Sigmoid colon (tissue), 7 donors: ENCODE measurements around the gene ZNF202. TPM values are rescaled to one million over a fixed set of nuclear protein-coding genes. Genes with fewer than 3 reads are reported as not detected.

Experiments used
- DNase-seq: peaks from one replicate; pipeline ENCODE4 v3.0.0-alpha.2; 2019
- H3K27ac ChIP-seq, 4 donors: fragments of 200-600 bp; sonication (generic); one replicate each; pipeline ENCODE4 v1.5.1; 2016 to 2019; ENCODE audit warnings: mild to moderate bottlenecking in 1 of 4
- H3K27me3 ChIP-seq, 3 donors: fragments of 200-600 bp; sonication (generic); one replicate each; pipeline ENCODE4 v1.5.1; 2019; ENCODE audit warnings: mild to moderate bottlenecking in 1 of 3
- H3K36me3 ChIP-seq, 4 donors: fragments of 200-600 bp; sonication (generic); one replicate each; pipeline ENCODE4 v1.5.1; 2016 to 2019
- H3K4me1 ChIP-seq, 4 donors: fragments of 200-600 bp; sonication (generic); one replicate each; pipeline ENCODE4 v1.5.1; 2017 to 2019
- H3K4me3 ChIP-seq, 4 donors: fragments of 200-600 bp; sonication (generic); one replicate each; pipeline ENCODE4 v1.5.1; 2017 to 2019; ENCODE audit warnings: mild to moderate bottlenecking in 2 of 4, moderate library complexity in 1 of 4
- H3K9me3 ChIP-seq, 4 donors: fragments of 200-600 bp in 3 of 4; sonication (generic) in 3 of 4; one replicate each; pipeline versions ENCODE4 v1.5.1 to v1.6.1; 2013 to 2019
- EP300 ChIP-seq, 4 donors: sonication (generic); formaldehyde crosslinking; IDR thresholded peaks; one replicate each; pipeline ENCODE4 v1.6.1; 2017; ENCODE audit warnings: antibody characterized with exemption in 4 of 4
- POLR2A ChIP-seq, 2 donors: fragments of 450-650 bp; IDR thresholded peaks; one replicate each; pipeline ENCODE4 v1.6.1; 2016; ENCODE audit warnings: antibody characterized with exemption in 2 of 2, mild to moderate bottlenecking in 2 of 2, moderate library complexity in 2 of 2
- POLR2AphosphoS5 ChIP-seq, 4 donors: sonication (generic); formaldehyde crosslinking; IDR thresholded peaks; one replicate each; pipeline ENCODE4 v1.6.1; 2017; ENCODE audit warnings: antibody characterized with exemption in 4 of 4
- WGBS, 2 donors: extraction: QIAGEN DNeasy Blood & Tissue Kit; methylation state at CpG; one replicate each; pipeline ENCODE4 v1.1.7; 2013; 5-methylcytosine and 5-hydroxymethylcytosine counted together
- intact Hi-C: fragments of 100-400 bp; cut with DNase I; formaldehyde crosslinking; loops from one replicate; pipeline ENCODE4 v1.15.1; 2023
- polyA plus RNA-seq, 3 donors: library from polyadenylated mRNA; stranded (reverse); fragments of 200-250 nt; gene quantifications; one replicate each; pipeline ENCODE4 v1.2.3, GENCODE V29; 2013
- total RNA-seq, 4 donors: library from RNA; depleted of rRNA; stranded (reverse); fragments of >200 nt; gene quantifications; one replicate each; pipeline ENCODE4 v1.1.0, GENCODE V29; 2016
- TF ChIP-seq, protein P1 (sequence below), 4 experiments: fragments of 450-650 bp in 3 of 4; fragments of 200-600 bp in 1 of 4; IDR thresholded peaks; one replicate each; pipeline ENCODE4 v1.5.1; 2016 to 2019; ENCODE audit warnings: antibody characterized with exemption in 4 of 4, mild to moderate bottlenecking in 3 of 4, moderate library complexity in 2 of 4
- donor health status: healthy with polysubstance abuse.
- donor health status: Bipolar disorder and iron deficiency.
- donor health status: healthy.

ZNF202 gene
- total RNA-seq (1 to 10 TPM; 6.1 to 7.1 (median 6.7) TPM), polyA plus RNA-seq (1 to 10 TPM; 1.2 to 8.1 (median 2.8) TPM)

- intact Hi-C loops, result loop anchor here (5.0 kb wide), 1 partner anchor 1211 kb away; the partner anchor contains the start of gene CCDC15
- peak; percentile 37 to 83 (median 76) for TF ChIP-seq POLR2AphosphoS5 (IDR thresholded peaks at IDR 0.05)
- TF ChIP-seq, protein P1, sequence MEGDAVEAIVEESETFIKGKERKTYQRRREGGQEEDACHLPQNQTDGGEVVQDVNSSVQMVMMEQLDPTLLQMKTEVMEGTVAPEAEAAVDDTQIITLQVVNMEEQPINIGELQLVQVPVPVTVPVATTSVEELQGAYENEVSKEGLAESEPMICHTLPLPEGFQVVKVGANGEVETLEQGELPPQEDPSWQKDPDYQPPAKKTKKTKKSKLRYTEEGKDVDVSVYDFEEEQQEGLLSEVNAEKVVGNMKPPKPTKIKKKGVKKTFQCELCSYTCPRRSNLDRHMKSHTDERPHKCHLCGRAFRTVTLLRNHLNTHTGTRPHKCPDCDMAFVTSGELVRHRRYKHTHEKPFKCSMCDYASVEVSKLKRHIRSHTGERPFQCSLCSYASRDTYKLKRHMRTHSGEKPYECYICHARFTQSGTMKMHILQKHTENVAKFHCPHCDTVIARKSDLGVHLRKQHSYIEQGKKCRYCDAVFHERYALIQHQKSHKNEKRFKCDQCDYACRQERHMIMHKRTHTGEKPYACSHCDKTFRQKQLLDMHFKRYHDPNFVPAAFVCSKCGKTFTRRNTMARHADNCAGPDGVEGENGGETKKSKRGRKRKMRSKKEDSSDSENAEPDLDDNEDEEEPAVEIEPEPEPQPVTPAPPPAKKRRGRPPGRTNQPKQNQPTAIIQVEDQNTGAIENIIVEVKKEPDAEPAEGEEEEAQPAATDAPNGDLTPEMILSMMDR (IDR thresholded peaks at IDR 0.05), result peak in 1 of 4 experiments; percentile 9
- peak in 1 of 4 donors; percentile 6 for TF ChIP-seq EP300 (IDR thresholded peaks at IDR 0.05)
- TF ChIP-seq POLR2A (IDR thresholded peaks at IDR 0.05), result peak; percentile 16 to 42
- no peaks in the 10 kb centered on the region for H3K9me3 ChIP-seq
- DNase-seq, result peak; percentile 95
- WGBS, 2 donors, result 0 to 1% methylated on average over 67 of the region's 67 CpGs
- H3K27ac ChIP-seq, result peak within 1 kb of the TSS; percentile 77 to 87 (median 84)
- peaks cover 0 to 15% (median 0%) of the 10 kb centered on the region in 4 donors for H3K36me3 ChIP-seq
- H3K4me1 ChIP-seq, result peaks cover 0 to 29% (median 20%) of the 10 kb centered on the region in 4 donors
- no peaks in the 10 kb centered on the region for H3K27me3 ChIP-seq
- peak within 1 kb of the TSS; percentile 80 to 96 (median 89) for H3K4me3 ChIP-seq
These were observed at the start of gene ZNF202 for GRCh38 chr11:123741159-123742030. ZNF202 (minus strand) TSS chr11:123741660; CDS start chr11:123730888, 10,772 bp downstream.

GRCh38 chr11:123783536-123783935 lies 42.1 kb upstream of the ZNF202 start:
- Histone ChIP-seq H3K4me3 (no peak overlapping the region), H3K27me3 (no peaks in the 10 kb centered on the region), H3K9me3 (no peaks in the 10 kb centered on the region), H3K36me3 (no peaks in the 10 kb centered on the region), H3K27ac (no peak overlapping the region), H3K4me1 (no peaks in the 10 kb centered on the region)
- intact Hi-C loops, result no loop called here
- DNase-seq, result no peak
- 22 to 61% methylated on average over 1 of the region's 1 CpG for WGBS, 2 donors
- TF ChIP-seq POLR2AphosphoS5 (IDR thresholded peaks at IDR 0.05) (no peak), EP300 (IDR thresholded peaks at IDR 0.05) (no peak), POLR2A (IDR thresholded peaks at IDR 0.05) (no peak)
- TF ChIP-seq, protein P1 (IDR thresholded peaks at IDR 0.05), result no peak

GRCh38 chr11:123778511-123778910 lies 37.1 kb upstream of the ZNF202 start:
- H3K27me3 ChIP-seq, result no peaks in the 10 kb centered on the region

GRCh38 chr11:123775715-123776549 lies 34.5 kb upstream of the ZNF202 start:
- Histone ChIP-seq H3K27ac (no peak overlapping the region), H3K27me3 (no peaks in the 10 kb centered on the region), H3K9me3 (no peaks in the 10 kb centered on the region), H3K4me1 (no peaks in the 10 kb centered on the region), H3K36me3 (no peaks in the 10 kb centered on the region), H3K4me3 (no peak overlapping the region)
- no peak for DNase-seq
- intact Hi-C loops, result no loop called here
- WGBS, 2 donors, result 64 to 70% methylated on average over 4 of the region's 4 CpGs
- TF ChIP-seq EP300 (IDR thresholded peaks at IDR 0.05) (no peak), POLR2AphosphoS5 (IDR thresholded peaks at IDR 0.05) (no peak), POLR2A (IDR thresholded peaks at IDR 0.05) (no peak)
- TF ChIP-seq, protein P1 (IDR thresholded peaks at IDR 0.05), result no peak

More at GRCh38 chr11:123778511-123778910, 37.1 kb upstream of the ZNF202 start:
- intact Hi-C loops, result no loop called here
- TF ChIP-seq POLR2A (IDR thresholded peaks at IDR 0.05) (no peak), POLR2AphosphoS5 (IDR thresholded peaks at IDR 0.05) (no peak), EP300 (IDR thresholded peaks at IDR 0.05) (no peak)
- TF ChIP-seq, protein P1 (IDR thresholded peaks at IDR 0.05), result no peak
- Histone ChIP-seq H3K27ac (no peak overlapping the region), H3K4me3 (no peak overlapping the region), H3K4me1 (no peaks in the 10 kb centered on the region), H3K36me3 (no peaks in the 10 kb centered on the region), H3K9me3 (no peaks in the 10 kb centered on the region)
- no peak for DNase-seq
- WGBS, 2 donors, result 91 to 98% methylated on average over 1 of the region's 1 CpG
